Measurements from ENCODE around the gene NKX2-1. TPM values are rescaled to one million over a fixed set of nuclear protein-coding genes. Genes with fewer than 3 reads are reported as not detected.

The NKX2-1 gene
- total RNA-seq, 1 experiment from 2014 or later = not detected

DNA sequence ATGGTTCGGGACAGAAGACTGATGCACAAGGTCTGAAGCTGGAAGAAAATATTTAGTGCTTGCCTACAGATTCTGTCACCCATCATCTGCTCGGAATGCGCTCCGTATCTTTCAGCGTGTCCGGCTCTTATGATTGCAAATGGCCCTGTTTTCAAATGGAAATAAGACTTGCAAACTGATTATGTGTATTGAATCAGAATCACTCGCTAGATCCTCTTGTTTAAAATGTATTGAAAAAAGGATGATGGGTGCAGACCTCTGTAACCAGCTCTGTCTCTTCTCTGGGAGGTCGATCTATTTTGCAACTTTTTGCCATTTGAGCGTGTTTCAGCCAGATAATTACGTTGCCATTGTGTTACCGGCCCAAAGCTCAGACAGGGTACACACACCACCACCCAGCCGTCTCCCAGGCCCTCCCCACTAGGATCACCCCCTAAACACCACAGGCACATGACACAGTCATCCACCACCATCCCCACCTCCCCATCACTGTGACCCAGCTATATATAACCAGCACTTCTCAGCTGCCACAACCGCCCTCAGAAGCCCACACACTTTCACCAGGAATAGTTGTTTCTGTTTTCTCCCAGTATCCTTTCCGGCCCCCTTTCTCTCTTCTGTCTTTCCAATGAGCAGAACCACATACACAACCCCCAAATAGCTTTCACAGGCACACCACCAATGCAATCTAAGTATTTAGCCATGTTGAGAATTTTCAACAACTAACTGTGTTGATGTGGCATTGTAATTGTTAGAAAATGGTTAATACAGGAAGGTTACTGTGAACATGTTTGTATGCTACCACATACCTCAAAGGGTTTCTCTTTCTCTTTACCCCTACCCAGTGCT lies 10.7 kb downstream of the NKX2-1 start:
- Histone ChIP-seq H2BK12ac (ENCODE audit: insufficient read length, low read depth, low read length) (no peak overlapping the region), H3K79me1 (ENCODE audit: insufficient read depth, low read depth, low read length, poor library complexity, severe bottlenecking) (no peaks in the 10 kb centered on the region), H2BK15ac (ENCODE audit: low read depth, low read length) (no peak overlapping the region), H3K27me3 (ENCODE audit: insufficient read depth, low read length) (peaks cover 91% of the 10 kb centered on the region), H3K79me2 (ENCODE audit: insufficient read depth, low read length) (no peaks in the 10 kb centered on the region), H3K23ac (ENCODE audit: insufficient read length, low read depth, low read length) (no peak overlapping the region), H4K8ac (replicated peaks; ENCODE audit: insufficient read length, low read depth, low read length) (no peak overlapping the region), H2BK20ac (ENCODE audit: low read depth, low read length, poor library complexity, severe bottlenecking) (no peak overlapping the region), H3K56ac (ENCODE audit: insufficient read length, low read depth, low read length) (no peak overlapping the region), H3K27ac (ENCODE audit: insufficient read length, low read depth, low read length) (no peak overlapping the region), H2AK5ac (ENCODE audit: insufficient read length, low read length) (no peak overlapping the region), H3K18ac (ENCODE audit: insufficient read length, low read depth, low read length) (no peak overlapping the region), H3T11ph (ENCODE audit: low read length) (no peak overlapping the region), H3K4me2 (ENCODE audit: insufficient read depth, insufficient read length, low read length) (peak overlapping the region; percentile 31), H4K20me1 (ENCODE audit: control insufficient read depth, insufficient read depth, insufficient read length) (no peaks in the 10 kb centered on the region), H3K9me3 (ENCODE audit: control insufficient read depth, low read depth, low read length) (no peaks in the 10 kb centered on the region), H2BK120ac (ENCODE audit: low read depth, low read length, poor library complexity, severe bottlenecking) (no peak overlapping the region), H3K14ac (ENCODE audit: insufficient read depth, low read length) (no peak overlapping the region), H3K9ac (ENCODE audit: extremely low read depth, insufficient read length, low read length) (no peak overlapping the region), H3K4me1 (ENCODE audit: insufficient read depth, low read length) (no peaks in the 10 kb centered on the region), H3K23me2 (ENCODE audit: insufficient read length, low read depth, low read length, poor library complexity, severe bottlenecking) (no peaks in the 10 kb centered on the region), H3K4ac (ENCODE audit: low read depth, low read length) (no peak overlapping the region), H2AFZ (ENCODE audit: low read length) (no peak overlapping the region), H4K91ac (ENCODE audit: insufficient read length, low read depth, low read length) (no peak overlapping the region), H4K5ac (ENCODE audit: insufficient read length, low read depth, low read length) (no peak overlapping the region), H2BK5ac (ENCODE audit: insufficient read length, low read length) (no peak overlapping the region)
- Mint-ChIP-seq H3K36me3 (ENCODE audit: insufficient read depth in 1 of 3, low read depth in 3 of 3) (no peaks in the 10 kb centered on the region; a peak in 2 of 7 replicates), H3K4me3 (peak overlapping the region in 1 of 2 experiments; percentile 73; a peak in 2 of 5 replicates), H3K27ac (no peak overlapping the region), H3K9me3 (peaks cover 6 to 16% of the 10 kb centered on the region in 2 experiments; a peak in 4 of 5 replicates), H3K4me1 (peaks cover 26 to 62% of the 10 kb centered on the region in 2 experiments), H3K27me3 (ENCODE audit: low read depth) (peaks cover 97% of the 10 kb centered on the region)
- TF ChIP-seq, protein P1, sequence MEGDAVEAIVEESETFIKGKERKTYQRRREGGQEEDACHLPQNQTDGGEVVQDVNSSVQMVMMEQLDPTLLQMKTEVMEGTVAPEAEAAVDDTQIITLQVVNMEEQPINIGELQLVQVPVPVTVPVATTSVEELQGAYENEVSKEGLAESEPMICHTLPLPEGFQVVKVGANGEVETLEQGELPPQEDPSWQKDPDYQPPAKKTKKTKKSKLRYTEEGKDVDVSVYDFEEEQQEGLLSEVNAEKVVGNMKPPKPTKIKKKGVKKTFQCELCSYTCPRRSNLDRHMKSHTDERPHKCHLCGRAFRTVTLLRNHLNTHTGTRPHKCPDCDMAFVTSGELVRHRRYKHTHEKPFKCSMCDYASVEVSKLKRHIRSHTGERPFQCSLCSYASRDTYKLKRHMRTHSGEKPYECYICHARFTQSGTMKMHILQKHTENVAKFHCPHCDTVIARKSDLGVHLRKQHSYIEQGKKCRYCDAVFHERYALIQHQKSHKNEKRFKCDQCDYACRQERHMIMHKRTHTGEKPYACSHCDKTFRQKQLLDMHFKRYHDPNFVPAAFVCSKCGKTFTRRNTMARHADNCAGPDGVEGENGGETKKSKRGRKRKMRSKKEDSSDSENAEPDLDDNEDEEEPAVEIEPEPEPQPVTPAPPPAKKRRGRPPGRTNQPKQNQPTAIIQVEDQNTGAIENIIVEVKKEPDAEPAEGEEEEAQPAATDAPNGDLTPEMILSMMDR (conservative IDR thresholded peaks at IDR 0.05) = no peak
- no CpG with 5 or more reads among the region's 14 CpGs for WGBS (ENCODE audit: extremely low coverage, insufficient read length, low lambda C conversion rate)
- DNase-seq = no peak
